Neuronal stem cell (in vitro differentiated cells): ENCODE data around the gene PTCD2.

ENCODE experiments used
- DNase-seq: peaks from one replicate; pipeline ENCODE4 v3.0.0-alpha.2; 2013; ENCODE audit warnings: low spot score
- H2AFZ ChIP-seq: one replicate; pipeline ENCODE4 v1.6.1; 2013; ENCODE audit warnings: mild to moderate bottlenecking, low read length, inconsistent platforms
- H2AK5ac ChIP-seq: 2 replicates; pipeline ENCODE4 v1.6.1; 2013; ENCODE audit warnings: low read depth, mild to moderate bottlenecking, inconsistent platforms, low read length, moderate library complexity, mixed read lengths
- H2BK120ac ChIP-seq: 2 replicates; pipeline ENCODE4 v1.6.1; 2013; ENCODE audit warnings: low read depth, mild to moderate bottlenecking, inconsistent platforms, low read length, moderate library complexity, mixed read lengths
- H2BK12ac ChIP-seq: one replicate; pipeline ENCODE4 v1.6.1; 2013; ENCODE audit warnings: low read length, inconsistent platforms
- H2BK15ac ChIP-seq: 2 replicates; pipeline ENCODE4 v1.6.1; 2013; ENCODE audit warnings: mild to moderate bottlenecking, low read length, inconsistent platforms, mixed read lengths
- H2BK5ac ChIP-seq: one replicate; pipeline ENCODE4 v1.6.1; 2013; ENCODE audit warnings: inconsistent platforms, mild to moderate bottlenecking, low read length, moderate library complexity
- H3K14ac ChIP-seq: one replicate; pipeline ENCODE4 v1.6.1; 2013; ENCODE audit warnings: low read length, inconsistent platforms
- H3K18ac ChIP-seq: 2 replicates; pipeline ENCODE4 v1.6.1; 2013; ENCODE audit warnings: low read length, inconsistent platforms
- H3K23ac ChIP-seq: 2 replicates; pipeline ENCODE4 v1.6.1; 2013; ENCODE audit warnings: low read depth, mild to moderate bottlenecking, mixed read lengths, low read length, inconsistent platforms; ENCODE audit not compliant: poor library complexity
- H3K27ac ChIP-seq: replicated peaks from 3 replicates; pipeline ENCODE4 v1.5.1; 2013; ENCODE audit warnings: low read length, inconsistent platforms
- H3K27me3 ChIP-seq, 3 experiments: 2 replicates each; pipeline ENCODE4 v1.6.1; 2013; ENCODE audit warnings: low read length in 3 of 3, mild to moderate bottlenecking in 2 of 3, inconsistent platforms in 1 of 3, low read depth in 1 of 3, mixed read lengths in 1 of 3, moderate library complexity in 1 of 3; ENCODE audit not compliant: control insufficient read depth in 3 of 3, insufficient read depth in 3 of 3
- H3K36me3 ChIP-seq, 2 donors: replicated peaks in 1 of 2; 2 replicates each; pipeline ENCODE4 v1.6.1; 2013; ENCODE audit warnings: low read length in 2 of 2; ENCODE audit not compliant: control insufficient read depth in 2 of 2, insufficient read depth in 2 of 2
- H3K4ac ChIP-seq: 2 replicates; pipeline ENCODE4 v1.6.1; 2013; ENCODE audit warnings: inconsistent platforms, mild to moderate bottlenecking, low read length, moderate library complexity
- H3K4me1 ChIP-seq, 2 donors: 1 replicate in 1 of 2; 2 replicates in 1 of 2; pipeline ENCODE4 v1.6.1; 2013; ENCODE audit warnings: low read length in 2 of 2, low read depth in 1 of 2; ENCODE audit not compliant: control insufficient read depth in 2 of 2, insufficient read depth in 1 of 2
- H3K4me2 ChIP-seq: one replicate; pipeline ENCODE4 v1.6.1; 2013; ENCODE audit warnings: mild to moderate bottlenecking, low read length, inconsistent platforms; ENCODE audit not compliant: insufficient read depth, poor library complexity, severe bottlenecking
- H3K4me3 ChIP-seq, 2 donors: 2 replicates each; pipeline ENCODE4 v1.5.1; 2013; ENCODE audit warnings: low read length in 2 of 2, mild to moderate bottlenecking in 2 of 2, inconsistent platforms in 1 of 2, moderate library complexity in 1 of 2
- H3K79me1 ChIP-seq: one replicate; pipeline ENCODE4 v1.6.1; 2013; ENCODE audit warnings: low read depth, mild to moderate bottlenecking, inconsistent platforms, low read length, moderate library complexity
- H3K9ac ChIP-seq: one replicate; pipeline ENCODE4 v1.6.1; 2013; ENCODE audit warnings: mild to moderate bottlenecking, low read depth, low read length, inconsistent platforms; ENCODE audit not compliant: poor library complexity
- H3K9me3 ChIP-seq, 2 donors: replicated peaks in 1 of 2; 2 replicates each; pipeline versions ENCODE3 to v1.6.1; 2013; ENCODE audit warnings: low read length in 2 of 2, mild to moderate bottlenecking in 2 of 2, inconsistent platforms in 1 of 2, low read depth in 1 of 2, mixed read lengths in 1 of 2, moderate library complexity in 1 of 2; ENCODE audit not compliant: control insufficient read depth in 2 of 2, insufficient read depth in 1 of 2
- H4K8ac ChIP-seq: one replicate; pipeline ENCODE4 v1.6.1; 2013; ENCODE audit warnings: low read depth, mild to moderate bottlenecking, inconsistent platforms, low read length, moderate library complexity
- H4K91ac ChIP-seq: one replicate; pipeline ENCODE4 v1.6.1; 2013; ENCODE audit warnings: low read length, low read depth, mild to moderate bottlenecking, inconsistent platforms; ENCODE audit not compliant: poor library complexity
- WGBS, 2 donors: extraction: QIAGEN DNeasy Blood & Tissue Kit; methylation state at CpG; one replicate each; pipeline ENCODE4 v1.1.7; 2013; ENCODE audit warnings: missing lambda C conversion rate in 2 of 2, mixed read lengths in 1 of 2; ENCODE audit not compliant: insufficient read length in 2 of 2, insufficient replicate concordance in 1 of 2; ENCODE audit errors: extremely low coverage in 2 of 2; 5-methylcytosine and 5-hydroxymethylcytosine counted together

Gene PTCD2

GRCh38 chr5:72301557-72301956 is 18.6 kb upstream of the PTCD2 start:
- peaks cover 0 to 14% of the 10 kb centered on the region in 2 donors for H3K9me3 ChIP-seq

GRCh38 chr5:72302171-72302570 is 18.0 kb upstream of the PTCD2 start:
- Histone ChIP-seq H4K91ac (no peak overlapping the region), H3K79me1 (peaks cover 1% of the 10 kb centered on the region), H3K27ac (peak overlapping the region; percentile 90), H2BK12ac (no peak overlapping the region), H3K14ac (no peak overlapping the region), H2BK15ac (no peak overlapping the region), H3K9me3 (peaks cover 0 to 14% of the 10 kb centered on the region in 2 donors), H2AFZ (no peak overlapping the region), H3K4me3 (no peak overlapping the region), H3K23ac (no peak overlapping the region), H2BK5ac (no peak overlapping the region), H4K8ac (no peak overlapping the region), H2AK5ac (no peak overlapping the region), H3K18ac (no peak overlapping the region), H3K27me3 (no peaks in the 10 kb centered on the region), H3K4me2 (no peak overlapping the region), H3K36me3 (peaks cover 0 to 63% of the 10 kb centered on the region in 2 donors), H2BK120ac (no peak overlapping the region), H3K4ac (no peak overlapping the region), H3K9ac (no peak overlapping the region), H3K4me1 (peaks cover 8 to 13% of the 10 kb centered on the region in 2 donors)
- DNase-seq = peak; percentile 57
- WGBS, 2 donors = no CpG with 5 or more reads among the region's 3 CpGs

More at GRCh38 chr5:72301557-72301956, 18.6 kb upstream of the PTCD2 start:
- Histone ChIP-seq H3K18ac (peak overlapping the region; percentile 63), H3K27me3 (no peaks in the 10 kb centered on the region), H2AFZ (no peak overlapping the region), H3K9ac (no peak overlapping the region), H2BK12ac (no peak overlapping the region), H2BK15ac (no peak overlapping the region), H4K91ac (no peak overlapping the region), H4K8ac (no peak overlapping the region), H3K14ac (no peak overlapping the region), H3K4ac (no peak overlapping the region), H2BK120ac (no peak overlapping the region), H3K79me1 (peaks cover 1% of the 10 kb centered on the region), H3K4me1 (peaks cover 8 to 13% of the 10 kb centered on the region in 2 donors), H3K23ac (no peak overlapping the region), H3K36me3 (peaks cover 0 to 67% of the 10 kb centered on the region in 2 donors), H3K4me2 (no peak overlapping the region), H3K4me3 (no peak overlapping the region), H2BK5ac (no peak overlapping the region), H3K27ac (peak overlapping the region; percentile 90), H2AK5ac (no peak overlapping the region)
- no CpG with 5 or more reads among the region's 6 CpGs for WGBS, 2 donors
- DNase-seq = no peak

GRCh38 chr5:72305194-72306142 is 14.7 kb upstream of the PTCD2 start:
- Histone ChIP-seq H3K18ac (no peak overlapping the region), H3K27me3 (no peaks in the 10 kb centered on the region), H2AFZ (no peak overlapping the region), H2AK5ac (no peak overlapping the region), H3K4me3 (no peak overlapping the region), H4K91ac (no peak overlapping the region), H3K79me1 (peaks cover 4% of the 10 kb centered on the region), H3K9ac (no peak overlapping the region), H2BK120ac (no peak overlapping the region), H3K23ac (no peak overlapping the region), H3K4ac (no peak overlapping the region), H3K9me3 (peaks cover 0 to 25% of the 10 kb centered on the region in 2 donors), H3K4me1 (peaks cover 8 to 12% of the 10 kb centered on the region in 2 donors), H2BK15ac (no peak overlapping the region), H4K8ac (no peak overlapping the region), H2BK5ac (no peak overlapping the region), H3K4me2 (no peak overlapping the region), H3K27ac (no peak overlapping the region), H3K14ac (no peak overlapping the region), H3K36me3 (peaks cover 4 to 71% of the 10 kb centered on the region in 2 donors), H2BK12ac (no peak overlapping the region)
- WGBS, 2 donors = no CpG with 5 or more reads among the region's 2 CpGs
- no peak for DNase-seq

- Histone ChIP-seq H3K27me3 (no peaks in the 10 kb centered on the region), H3K23ac (no peak overlapping the region), H3K79me1 (peaks cover 4% of the 10 kb centered on the region), H2BK120ac (no peak overlapping the region), H3K4ac (peak overlapping the region; percentile 26), H2BK15ac (no peak overlapping the region), H3K9me3 (peaks cover 0 to 24% of the 10 kb centered on the region in 2 donors), H2AK5ac (no peak overlapping the region), H2BK12ac (no peak overlapping the region), H3K36me3 (peaks cover 9 to 78% of the 10 kb centered on the region in 2 donors), H3K18ac (peak overlapping the region; percentile 99), H3K4me3 (peak overlapping the region in 1 of 2 donors; percentile 89), H3K4me2 (peak overlapping the region; percentile 84), H4K8ac (no peak overlapping the region), H3K14ac (no peak overlapping the region), H2AFZ (no peak overlapping the region), H3K9ac (peak overlapping the region; percentile 96), H3K4me1 (peaks cover 0 to 5% of the 10 kb centered on the region in 2 donors), H2BK5ac (peak overlapping the region; percentile 87), H3K27ac (peak overlapping the region; percentile 95), H4K91ac (no peak overlapping the region)
- WGBS, 2 donors = no CpG with 5 or more reads among the region's 8 CpGs
- no peak for DNase-seq
Observed at GRCh38 chr5:72307573-72307967, 12.6 kb upstream of the PTCD2 start.
